Colonic mucosa (tissue), 4 donors: ENCODE data around the gene NRG2. TPM values are rescaled to one million over a fixed set of nuclear protein-coding genes. Genes with fewer than 3 reads are reported as not detected.

Source experiments
- DNase-seq: peaks from one replicate; pipeline ENCODE4 v3.0.0-alpha.2; 2020
- H3K27ac ChIP-seq: fragments of 200-600 bp; one replicate; pipeline ENCODE4 v1.8.0; 2021
- H3K27me3 ChIP-seq: fragments of 200-600 bp; one replicate; pipeline ENCODE4 v1.8.0; 2021
- H3K36me3 ChIP-seq: fragments of 200-600 bp; one replicate; pipeline ENCODE4 v1.8.0; 2021
- H3K4me1 ChIP-seq: fragments of 200-600 bp; one replicate; pipeline ENCODE4 v1.8.0; 2021; ENCODE audit warnings: mild to moderate bottlenecking
- H3K4me3 ChIP-seq: fragments of 200-600 bp; one replicate; pipeline ENCODE4 v1.8.0; 2021
- H3K9ac ChIP-seq, 2 donors: one replicate each; pipeline ENCODE4 v1.7.0; 2013; ENCODE audit warnings: control low read depth in 2 of 2, low read depth in 2 of 2, low read length in 2 of 2
- H3K9me3 ChIP-seq: fragments of 200-600 bp; one replicate; pipeline ENCODE4 v1.8.0; 2021
- intact Hi-C: fragments of 100-400 bp; cut with DNase I; formaldehyde crosslinking; loops from one replicate; pipeline ENCODE4 v1.14.1; 2022
- total RNA-seq, 2 donors: library from RNA; stranded (reverse); fragmentation: NEBNext Ultra II Directional in 1 of 2; extraction: Animal tissue kit (Norgen Biotek cat#: 25700) in 1 of 2; gene quantifications; one replicate each; pipeline ENCODE4 v1.2.1, GENCODE V29; 2021
- TF ChIP-seq, protein P1 (sequence below): fragments of 200-600 bp; IDR thresholded peaks from one replicate; pipeline ENCODE4 v1.8.0; 2022; ENCODE audit warnings: antibody characterized with exemption, mild to moderate bottlenecking
- donor health status: healthy.
- donor health status: DM: no; HTN: no; CAD: no.
- donor health status: DM: no; HTN: no; CAD: no.

Gene NRG2
- total RNA-seq, 2 donors from 2014 or later = 0.10 to 0.48 TPM

DNA sequence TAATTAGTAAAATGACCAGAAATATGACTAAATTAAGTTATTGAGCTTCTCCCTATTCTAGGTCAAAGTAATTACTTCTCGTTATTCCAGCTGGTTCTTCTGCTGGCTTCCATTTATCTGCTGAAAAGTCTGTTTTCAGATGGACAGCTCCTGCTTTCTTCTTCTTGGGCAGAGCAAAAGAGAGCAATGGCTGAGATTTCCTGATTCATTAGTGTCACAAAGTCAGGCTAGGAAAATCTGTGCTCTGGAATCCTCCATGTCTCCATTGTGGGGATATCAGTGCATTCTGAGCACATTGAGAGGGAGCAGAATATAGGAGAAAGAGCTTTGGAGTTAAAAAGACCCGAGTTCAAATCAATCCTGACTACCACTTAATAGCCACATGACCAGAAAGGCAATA is 33.7 kb upstream of the NRG2 start:
- Histone ChIP-seq H3K36me3 (no peaks in the 10 kb centered on the region), H3K4me1 (no peaks in the 10 kb centered on the region), H3K9me3 (no peaks in the 10 kb centered on the region), H3K4me3 (no peak overlapping the region), H3K9ac (no peak overlapping the region), H3K27me3 (no peaks in the 10 kb centered on the region), H3K27ac (no peak overlapping the region)
- TF ChIP-seq, protein P1, sequence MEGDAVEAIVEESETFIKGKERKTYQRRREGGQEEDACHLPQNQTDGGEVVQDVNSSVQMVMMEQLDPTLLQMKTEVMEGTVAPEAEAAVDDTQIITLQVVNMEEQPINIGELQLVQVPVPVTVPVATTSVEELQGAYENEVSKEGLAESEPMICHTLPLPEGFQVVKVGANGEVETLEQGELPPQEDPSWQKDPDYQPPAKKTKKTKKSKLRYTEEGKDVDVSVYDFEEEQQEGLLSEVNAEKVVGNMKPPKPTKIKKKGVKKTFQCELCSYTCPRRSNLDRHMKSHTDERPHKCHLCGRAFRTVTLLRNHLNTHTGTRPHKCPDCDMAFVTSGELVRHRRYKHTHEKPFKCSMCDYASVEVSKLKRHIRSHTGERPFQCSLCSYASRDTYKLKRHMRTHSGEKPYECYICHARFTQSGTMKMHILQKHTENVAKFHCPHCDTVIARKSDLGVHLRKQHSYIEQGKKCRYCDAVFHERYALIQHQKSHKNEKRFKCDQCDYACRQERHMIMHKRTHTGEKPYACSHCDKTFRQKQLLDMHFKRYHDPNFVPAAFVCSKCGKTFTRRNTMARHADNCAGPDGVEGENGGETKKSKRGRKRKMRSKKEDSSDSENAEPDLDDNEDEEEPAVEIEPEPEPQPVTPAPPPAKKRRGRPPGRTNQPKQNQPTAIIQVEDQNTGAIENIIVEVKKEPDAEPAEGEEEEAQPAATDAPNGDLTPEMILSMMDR = no peak
- DNase-seq = no peak
- intact Hi-C loops = no loop called here

DNA sequence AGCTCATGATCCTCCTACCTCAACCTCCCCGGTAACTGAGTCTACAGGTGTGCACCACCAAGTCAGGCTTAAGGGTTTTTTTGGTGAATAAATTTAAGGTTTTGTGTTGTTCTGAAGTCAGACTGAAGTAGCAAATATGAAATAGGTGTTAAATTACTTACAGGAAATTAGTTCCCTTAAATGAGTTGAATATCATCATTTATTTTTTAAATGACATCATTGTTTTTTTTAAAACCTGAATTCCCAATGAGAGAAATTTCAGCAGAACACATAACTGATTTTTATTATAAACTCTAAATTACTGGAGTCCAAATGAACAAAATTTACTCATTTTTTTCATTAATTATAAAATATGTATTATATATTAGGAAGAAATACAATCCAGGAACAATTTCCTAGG is 33.0 kb upstream of the NRG2 start:
- Histone ChIP-seq H3K36me3 (no peaks in the 10 kb centered on the region), H3K27ac (no peak overlapping the region), H3K4me3 (no peak overlapping the region), H3K9ac (no peak overlapping the region), H3K9me3 (no peaks in the 10 kb centered on the region), H3K4me1 (no peaks in the 10 kb centered on the region), H3K27me3 (no peaks in the 10 kb centered on the region)
- no peak for DNase-seq
- intact Hi-C loops = no loop called here
- TF ChIP-seq, protein P1 = no peak

DNA sequence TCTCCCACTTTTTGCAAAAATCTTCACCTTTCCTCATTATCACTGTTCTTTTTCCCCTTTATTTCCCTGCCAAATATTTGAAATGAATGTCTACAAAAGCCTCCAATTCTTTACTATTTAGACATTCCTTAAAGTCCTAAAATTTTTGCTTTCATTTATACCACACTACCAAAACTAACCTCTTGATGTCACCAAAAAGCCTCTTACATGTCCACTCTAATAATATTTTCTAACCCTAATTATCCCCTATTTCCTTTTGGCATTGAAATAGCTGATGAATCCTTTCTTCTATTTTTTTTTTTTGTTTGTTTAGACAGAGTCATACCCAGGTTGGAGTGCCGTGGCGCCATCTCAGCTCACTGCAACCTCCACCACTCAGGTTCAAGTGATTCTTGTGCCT is 32.3 kb upstream of the NRG2 start:
- DNase-seq = no peak
- Histone ChIP-seq H3K36me3 (no peaks in the 10 kb centered on the region), H3K27ac (no peak overlapping the region), H3K4me3 (no peak overlapping the region), H3K4me1 (no peaks in the 10 kb centered on the region), H3K9me3 (no peaks in the 10 kb centered on the region), H3K27me3 (no peaks in the 10 kb centered on the region), H3K9ac (no peak overlapping the region)
- TF ChIP-seq, protein P1 = no peak
- intact Hi-C loops = no loop called here

DNA sequence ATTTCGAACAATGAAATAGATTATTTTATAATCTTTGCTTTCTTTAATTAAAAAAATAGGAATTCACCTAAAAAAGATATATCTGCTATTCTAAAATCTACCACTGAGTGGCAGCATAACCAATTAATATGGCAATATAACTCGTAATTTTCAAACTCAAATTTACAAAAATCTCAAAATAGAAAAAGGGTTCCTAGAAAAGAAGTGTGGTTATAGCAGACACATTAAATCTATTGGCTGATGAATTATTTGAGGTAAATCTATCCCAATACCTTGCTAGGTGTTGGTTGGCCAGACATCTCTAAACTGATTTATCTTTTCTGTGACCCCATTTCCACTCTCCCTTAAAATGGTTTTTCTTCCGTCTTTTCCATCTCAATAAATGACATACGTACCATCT is 30.2 kb upstream of the NRG2 start:
- TF ChIP-seq, protein P1 = peak; percentile 63
- H3K9me3 ChIP-seq = no peaks in the 10 kb centered on the region
- no peak overlapping the region for H3K27ac ChIP-seq
- no peaks in the 10 kb centered on the region for H3K4me1 ChIP-seq
- DNase-seq = no peak
- intact Hi-C loops = loop anchor here (2.0 to 5.0 kb wide), 3 partner anchors 34 to 84 kb away; no protein-coding TSS in a partner anchor
- no peak overlapping the region for H3K4me3 ChIP-seq
- no peaks in the 10 kb centered on the region for H3K27me3 ChIP-seq
- H3K9ac ChIP-seq = no peak overlapping the region
- no peaks in the 10 kb centered on the region for H3K36me3 ChIP-seq

DNA sequence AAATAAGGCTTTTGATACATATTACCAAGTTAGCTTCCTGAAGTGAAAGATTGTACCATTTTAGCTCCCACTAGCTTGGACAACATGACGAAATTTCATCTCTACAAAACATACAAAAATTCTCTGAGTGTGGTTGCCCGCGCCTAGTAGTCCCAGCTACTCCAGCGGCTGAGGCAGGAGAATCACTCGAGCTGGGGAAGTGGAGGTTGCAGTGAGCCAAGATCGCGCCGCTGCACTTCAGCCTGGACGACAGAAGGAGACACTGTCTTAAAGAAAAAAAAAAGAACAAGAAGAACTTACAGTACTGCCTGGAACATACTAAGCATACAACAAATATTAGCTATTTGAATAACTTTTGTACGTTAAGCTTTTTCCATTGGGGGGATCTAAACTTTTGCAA is 29.7 kb upstream of the NRG2 start:
- H3K36me3 ChIP-seq = no peaks in the 10 kb centered on the region
- H3K27ac ChIP-seq = no peak overlapping the region
- H3K9ac ChIP-seq = no peak overlapping the region
- intact Hi-C loops = loop anchor here (2.0 to 5.0 kb wide), 3 partner anchors 34 to 84 kb away; no protein-coding TSS in a partner anchor
- H3K4me3 ChIP-seq = no peak overlapping the region
- TF ChIP-seq, protein P1 = no peak
- no peaks in the 10 kb centered on the region for H3K9me3 ChIP-seq
- DNase-seq = no peak
- H3K4me1 ChIP-seq = no peaks in the 10 kb centered on the region
- H3K27me3 ChIP-seq = no peaks in the 10 kb centered on the region
